Fibroblast of villous mesenchyme (primary cell): ENCODE data around the gene ATOH8. TPM values are rescaled to one million over a fixed set of nuclear protein-coding genes. Genes with fewer than 3 reads are reported as not detected.
A peak's percentile ranks its signal among the peaks of the same experiment; 100 is the strongest.

ENCODE experiments used
- DNase-seq: peaks from one replicate; pipeline ENCODE4 v3.0.0-alpha.2; 2010; ENCODE audit warnings: low read depth
- H3K4me3 ChIP-seq: 2 replicates; pipeline ENCODE4 v1.5.1; 2011; ENCODE audit warnings: low read depth, mild to moderate bottlenecking, low read length
- CTCF ChIP-seq: IDR thresholded peaks from 2 replicates; pipeline ENCODE4 v1.5.1; 2012; ENCODE audit warnings: low read depth, mild to moderate bottlenecking, low read length; ENCODE audit not compliant: insufficient read depth
- total RNA-seq: library from RNA; depleted of rRNA; stranded (reverse); fragments of >200 nt; gene quantifications from 2 replicates; pipeline ENCODE4 v1.2.3, GENCODE V29; 2012

Gene ATOH8
- total RNA-seq, 1 donor, result 9.1 TPM

- no peak overlapping the region for H3K4me3 ChIP-seq
- peak; percentile 94 for DNase-seq
- TF ChIP-seq CTCF, result peak; percentile 85
Observed at GRCh38 chr2:85707304-85707703, 46.5 kb upstream of the ATOH8 start.

- DNase-seq, result no peak
Observed at GRCh38 chr2:85708641-85709040, 45.1 kb upstream of the ATOH8 start.

GRCh38 chr2:85709401-85709811 lies 44.4 kb upstream of the ATOH8 start:
- TF ChIP-seq CTCF, result no peak
- peak; percentile 65 for DNase-seq
- H3K4me3 ChIP-seq, result no peak overlapping the region

More at GRCh38 chr2:85708641-85709040, 45.1 kb upstream of the ATOH8 start:
- H3K4me3 ChIP-seq, result no peak overlapping the region
- no peak for TF ChIP-seq CTCF

- H3K4me3 ChIP-seq, result no peak overlapping the region
- TF ChIP-seq CTCF, result no peak
- peak; percentile 87 for DNase-seq
Observed at GRCh38 chr2:85710687-85711577, 42.9 kb upstream of the ATOH8 start.

- no peak overlapping the region for H3K4me3 ChIP-seq
- TF ChIP-seq CTCF, result no peak
- no peak for DNase-seq
Observed at GRCh38 chr2:85711578-85712060, 42.2 kb upstream of the ATOH8 start.

GRCh38 chr2:85712336-85712735 lies 41.5 kb upstream of the ATOH8 start:
- no peak for DNase-seq
- no peak overlapping the region for H3K4me3 ChIP-seq
- TF ChIP-seq CTCF, result no peak
